Measurements from ENCODE around the gene MOCS1. TPM values are rescaled to one million over a fixed set of nuclear protein-coding genes. Genes with fewer than 3 reads are reported as not detected.

MOCS1 gene
- polyA plus RNA-seq, 1 of the 3 experiments (the other 2 are of a cell fraction): 4.2 TPM

GRCh38 chr6:39953076-39953618 is 18.9 kb upstream of the MOCS1 start:
- Histone ChIP-seq H3K9ac (no peak overlapping the region), H3K4me2 (no peak overlapping the region), H4K20me1 (ENCODE audit: insufficient read depth) (no peaks in the 10 kb centered on the region), H3K27me3 (ENCODE audit: insufficient read depth) (no peaks in the 10 kb centered on the region), H2AFZ (ENCODE audit: low read depth) (no peak overlapping the region), H3K79me2 (ENCODE audit: insufficient read depth) (no peaks in the 10 kb centered on the region), H3K4me3 (ENCODE audit: low read depth in 2 of 2, low read length in 1 of 2) (no peak overlapping the region), H3K36me3 (replicated peaks in 1 of 2; ENCODE audit: control insufficient read depth in 1 of 2, insufficient read depth in 2 of 2, low read length in 1 of 2) (no peaks in the 10 kb centered on the region), H3K4me1 (ENCODE audit: control insufficient read depth in 1 of 2, insufficient read depth in 2 of 2, low read depth in 1 of 2, low read length in 1 of 2) (peaks cover 0 to 4% of the 10 kb centered on the region in 2 experiments; a peak in 2 of 4 replicates), H3K27ac (ENCODE audit: low read depth in 2 of 2, low read length in 1 of 2) (no peak overlapping the region), H3K9me2 (no peaks in the 10 kb centered on the region), H3F3A (replicated peaks; ENCODE audit: insufficient read depth) (no peaks in the 10 kb centered on the region), H3K9me3 (no peaks in the 10 kb centered on the region)
- 4% methylated on average over 2 of the region's 2 CpGs for WGBS (ENCODE audit: low lambda C conversion rate)
- CTCF ChIA-PET: interaction anchor here (2.0 kb wide), 1 partner anchor 28 kb away, joined by 5 read pairs; no protein-coding TSS in a partner anchor
- POLR2A ChIA-PET: no interaction called here
- DNase-seq: no peak
- TF ChIP-seq NFIC (IDR thresholded peaks at IDR 0.05; ENCODE audit: borderline replicate concordance) (no peak), MXI1 (IDR thresholded peaks at IDR 0.05; ENCODE audit: low read depth, low read length) (peak; percentile 68; the same call in 1 of the 2 replicates), RCOR1 (IDR thresholded peaks at IDR 0.05; ENCODE audit: low read length) (0 out of 2 replicates have a peak, but pooled peaks have one; percentile 20)

GRCh38 chr6:39952167-39952566 is 17.9 kb upstream of the MOCS1 start:
- no peak overlapping the region for H3K9ac ChIP-seq
- CTCF ChIA-PET: interaction anchor here (2.0 kb wide), 1 partner anchor 29 kb away, joined by 5 read pairs; no protein-coding TSS in a partner anchor
- H3F3A ChIP-seq (replicated peaks; ENCODE audit: insufficient read depth): no peaks in the 10 kb centered on the region
- no peaks in the 10 kb centered on the region for H3K79me2 ChIP-seq (ENCODE audit: insufficient read depth)
- no peaks in the 10 kb centered on the region for H3K36me3 ChIP-seq (replicated peaks in 1 of 2; ENCODE audit: control insufficient read depth in 1 of 2, insufficient read depth in 2 of 2, low read length in 1 of 2)
- DNase-seq: no peak
- H3K9me3 ChIP-seq: no peaks in the 10 kb centered on the region
- no peaks in the 10 kb centered on the region for H3K9me2 ChIP-seq
- H3K4me2 ChIP-seq: no peak overlapping the region
- POLR2A ChIA-PET: interaction anchor here (1.1 kb wide), 1 partner anchor 18 kb away, joined by 3 read pairs; the partner anchor contains the start of gene MOCS1
- H3K4me1 ChIP-seq (ENCODE audit: control insufficient read depth in 1 of 2, insufficient read depth in 2 of 2, low read depth in 1 of 2, low read length in 1 of 2): peaks cover 0 to 4% of the 10 kb centered on the region in 2 experiments; a peak in 2 of 4 replicates
- H3K27ac ChIP-seq (ENCODE audit: low read depth in 2 of 2, low read length in 1 of 2): no peak overlapping the region
- TF ChIP-seq NRF1 (IDR thresholded peaks at IDR 0.05; ENCODE audit: low read depth, low read length): no peak
- no peak for TF ChIP-seq USF1 (IDR thresholded peaks at IDR 0.05; ENCODE audit: borderline replicate concordance, low read depth)
- TF ChIP-seq FOXJ3 (CRISPR knock-in tag; IDR thresholded peaks at IDR 0.05): no peak
- TF ChIP-seq TCF12 (IDR thresholded peaks at IDR 0.05): no peak
- TF ChIP-seq IRF3 (IDR thresholded peaks at IDR 0.05; ENCODE audit: low read depth, low read length): no peak
- TF ChIP-seq MAX (IDR thresholded peaks at IDR 0.05; ENCODE audit: low read depth): no peak
- TF ChIP-seq RCOR1 (IDR thresholded peaks at IDR 0.05; ENCODE audit: low read length): no peak
- no peak overlapping the region for H2AFZ ChIP-seq (ENCODE audit: low read depth)
- H3K4me3 ChIP-seq (ENCODE audit: low read depth in 2 of 2, low read length in 1 of 2): no peak overlapping the region
- no peaks in the 10 kb centered on the region for H3K27me3 ChIP-seq (ENCODE audit: insufficient read depth)
- WGBS (ENCODE audit: low lambda C conversion rate): 22% methylated on average over 4 of the region's 4 CpGs
- no peaks in the 10 kb centered on the region for H4K20me1 ChIP-seq (ENCODE audit: insufficient read depth)

Measured in SK-N-SH (cell line).